Endometrial microvascular endothelial cells (primary cell): ENCODE measurements around the gene VWA3A. TPM values are rescaled to one million over a fixed set of nuclear protein-coding genes. Genes with fewer than 3 reads are reported as not detected.
"Not testable (repeated sequence)": the region's sequence is repeated elsewhere in the genome, so short reads cannot be mapped to it uniquely, and the experiment has no call there.

Experiments used
- in situ Hi-C: cut with HindIII; loops from 2 replicates; pipeline ENCODE4 v1.10.0; 2017; ENCODE audit warnings: low sequenced_read_pairs, low pct_unique_long_range_greater_than_20kb; ENCODE audit errors: inconsistent ontology term
- total RNA-seq: library from RNA; depleted of rRNA; stranded (reverse); fragments of >200 nt; gene quantifications from one replicate; pipeline ENCODE4 v1.2.3, GENCODE V29; 2015; ENCODE audit errors: inconsistent ontology term

The VWA3A gene, protein sequence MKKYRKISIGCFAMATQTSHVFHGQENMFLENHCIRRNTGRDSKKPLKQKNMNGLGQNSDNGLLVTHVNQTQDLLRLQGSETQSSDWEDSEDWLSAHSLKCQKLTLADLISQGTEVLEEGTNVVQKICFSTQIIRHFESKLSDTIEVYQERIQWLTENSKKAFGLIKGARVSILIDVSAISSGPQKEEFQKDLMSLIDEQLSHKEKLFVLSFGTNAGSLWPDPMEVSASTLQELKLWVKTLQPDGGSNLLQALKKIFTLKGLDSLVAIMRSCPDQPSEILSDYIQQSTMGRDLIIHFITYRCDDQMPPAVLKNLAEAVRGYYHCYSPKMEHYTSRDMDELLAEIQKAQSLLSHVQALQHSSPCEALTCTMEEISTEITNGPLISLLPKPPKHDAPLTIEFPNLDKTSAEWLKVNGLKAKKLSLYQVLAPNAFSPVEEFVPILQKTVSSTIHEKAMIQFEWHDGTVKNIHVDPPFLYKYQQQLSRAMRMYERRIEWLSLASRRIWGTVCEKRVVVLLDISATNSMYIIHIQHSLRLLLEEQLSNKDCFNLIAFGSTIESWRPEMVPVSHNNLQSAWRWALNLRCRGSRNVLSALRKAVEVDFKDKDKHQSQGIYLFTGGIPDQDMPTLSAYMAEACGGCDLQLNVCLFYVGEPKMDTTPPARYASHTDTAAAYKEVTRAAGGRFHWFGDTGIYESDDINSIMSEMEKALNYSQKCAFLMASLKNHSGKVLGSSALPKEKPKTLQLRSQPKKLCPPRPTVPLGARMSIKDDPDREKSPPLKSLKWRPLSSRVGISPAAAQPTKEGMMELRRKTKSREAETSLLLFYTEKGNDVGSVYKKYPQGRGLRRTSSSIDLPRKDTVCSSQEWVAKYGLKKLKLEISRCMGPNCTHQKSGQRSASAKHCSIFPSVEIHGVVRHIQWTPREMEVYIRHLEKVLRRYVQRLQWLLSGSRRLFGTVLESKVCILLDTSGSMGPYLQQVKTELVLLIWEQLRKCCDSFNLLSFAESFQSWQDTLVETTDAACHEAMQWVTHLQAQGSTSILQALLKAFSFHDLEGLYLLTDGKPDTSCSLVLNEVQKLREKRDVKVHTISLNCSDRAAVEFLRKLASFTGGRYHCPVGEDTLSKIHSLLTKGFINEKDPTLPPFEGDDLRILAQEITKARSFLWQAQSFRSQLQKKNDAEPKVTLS
- total RNA-seq: not detected

DNA sequence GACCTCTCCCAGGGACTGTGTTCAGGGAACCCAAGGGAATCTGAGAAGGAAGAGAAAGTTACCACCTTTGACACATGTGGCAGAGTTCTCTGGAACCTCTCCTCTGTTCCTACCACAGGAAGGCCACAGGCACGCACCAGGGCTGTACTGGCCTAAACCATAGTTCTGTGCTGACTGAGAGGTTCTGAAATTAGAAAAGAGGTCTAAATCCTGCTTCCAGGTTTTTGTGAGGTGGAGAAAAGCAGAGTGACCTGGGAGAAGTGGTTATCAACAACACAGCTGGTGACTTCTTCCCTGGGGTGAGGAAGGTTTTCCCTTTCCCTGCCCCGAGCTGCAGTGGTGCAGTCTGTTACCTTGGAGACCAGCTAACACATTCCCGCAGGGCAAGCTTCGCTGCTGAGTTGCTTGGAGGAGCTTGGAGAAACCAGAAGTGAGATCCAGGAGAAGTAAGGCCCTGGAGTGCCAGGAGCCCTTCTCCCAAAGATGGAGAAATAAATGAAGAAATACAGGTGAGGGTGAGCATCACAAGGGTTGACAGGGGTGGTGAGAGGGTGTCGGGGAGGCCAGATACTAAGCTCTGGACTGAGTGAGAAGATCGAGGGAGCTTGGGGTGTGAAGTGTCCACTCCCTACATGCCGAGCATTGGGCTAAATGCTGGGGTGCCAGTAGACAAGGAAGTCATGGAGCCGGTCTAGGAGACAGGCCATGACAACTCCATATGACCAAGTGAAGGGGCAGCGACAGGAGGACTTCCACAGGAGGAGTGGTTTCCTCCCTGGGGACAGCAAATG is at the start of gene VWA3A:
Gene VWA3A (plus strand): TSS at position 399 of the 791 bp plus-strand sequence. CDS start 97 bp downstream, at position 496.
- in situ Hi-C loops: loop anchor here (25.0 kb wide), 1 partner anchor 170 kb away; no protein-coding TSS in a partner anchor

- in situ Hi-C loops: not testable (repeated sequence)
Measured at GRCh38 chr16:22043882-22044281, 48.5 kb upstream of the VWA3A start.

GRCh38 chr16:22045888-22046287 is 46.5 kb upstream of the VWA3A start:
- in situ Hi-C loops: not testable (repeated sequence)

DNA sequence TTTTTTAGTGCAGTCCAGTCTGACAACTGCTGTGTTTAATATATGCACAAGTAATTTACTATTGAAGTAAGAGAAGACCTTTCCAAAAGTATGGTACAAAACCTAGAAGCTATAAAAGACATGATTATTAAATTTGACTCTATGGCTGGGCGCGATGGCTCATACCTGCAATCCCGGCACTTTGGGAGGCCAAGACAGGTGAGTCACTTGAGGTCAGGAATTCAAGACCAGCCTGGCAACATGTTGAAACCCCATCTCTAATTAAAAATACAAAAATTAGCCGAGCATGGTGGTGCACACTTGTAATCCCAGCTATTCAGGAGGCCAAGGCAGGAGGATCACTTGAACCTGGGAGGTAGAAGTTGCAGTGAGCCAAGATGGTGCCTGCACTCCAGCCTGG is 41.4 kb upstream of the VWA3A start:
- in situ Hi-C loops: no loop called here

DNA sequence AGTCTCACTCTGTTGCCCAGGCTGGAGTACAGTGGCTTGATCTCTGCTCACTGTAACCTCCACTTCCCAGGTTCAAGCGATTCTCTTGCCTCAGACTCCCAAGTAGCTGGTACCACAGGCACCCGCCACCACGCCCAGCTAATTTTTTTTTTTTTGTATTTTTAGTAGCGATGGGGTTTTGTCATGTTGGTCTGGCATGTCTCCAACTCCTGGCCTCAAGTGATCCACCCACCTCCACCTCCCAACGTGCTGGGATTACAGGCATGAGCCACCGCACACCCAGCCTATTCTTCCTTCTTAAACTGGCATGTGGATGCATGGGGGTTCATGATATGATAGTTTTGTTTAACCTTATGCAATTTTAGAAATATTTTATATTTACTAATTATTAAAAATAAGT is 39.4 kb upstream of the VWA3A start:
- in situ Hi-C loops: no loop called here

DNA sequence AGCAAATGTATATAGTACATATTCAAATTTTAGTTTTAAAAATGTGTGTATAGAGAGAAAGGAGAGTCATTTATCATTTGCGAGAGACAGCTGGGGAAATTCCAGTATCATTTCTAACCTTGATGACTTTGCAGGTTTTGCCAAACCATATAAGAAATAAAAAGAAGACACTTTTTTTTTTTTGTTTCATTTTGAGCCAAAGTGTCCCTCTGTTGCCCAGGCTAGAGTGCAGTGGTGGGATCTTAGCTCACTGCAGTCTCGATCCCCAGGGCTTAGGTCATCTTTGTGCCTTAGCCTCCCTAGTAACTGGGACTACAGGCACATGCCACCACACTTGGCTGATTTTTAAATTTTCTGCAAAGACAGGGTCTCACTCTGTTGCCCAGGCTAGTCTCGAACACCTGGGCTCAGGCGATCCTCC is 38.4 kb upstream of the VWA3A start:
- in situ Hi-C loops: no loop called here

DNA sequence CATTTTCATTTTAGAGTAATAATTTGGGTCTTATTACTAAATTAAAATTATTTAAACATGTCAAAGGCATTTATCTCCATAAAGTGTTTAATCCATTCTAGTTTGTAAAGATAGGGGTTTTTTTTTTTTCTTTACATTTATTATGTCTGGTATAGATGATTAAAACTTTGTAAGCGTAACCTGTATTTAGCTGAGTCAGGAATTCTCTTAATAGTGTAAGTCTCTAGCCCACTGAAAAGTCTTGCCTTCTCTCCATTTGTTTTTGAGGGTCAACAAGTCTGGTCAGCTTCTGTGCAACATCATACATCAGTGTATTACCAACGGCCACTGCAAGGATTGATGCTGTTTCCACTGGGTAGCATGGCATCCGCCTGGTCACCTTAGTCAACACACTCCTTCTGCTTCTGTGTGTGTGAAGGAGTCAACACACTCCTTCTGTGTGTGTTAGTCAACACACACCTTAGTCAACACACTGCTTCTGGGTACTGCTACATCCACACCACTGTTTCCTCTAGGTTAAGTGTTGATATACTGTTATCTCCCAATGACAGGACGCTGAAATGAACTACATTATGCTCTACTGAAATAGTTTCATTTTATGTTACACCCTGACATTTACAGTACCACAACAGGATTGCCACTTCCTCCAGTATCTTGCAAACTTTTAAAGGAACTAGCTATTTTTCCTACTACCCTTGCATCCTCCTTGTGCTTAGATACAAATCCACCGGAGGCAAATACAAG is 37.3 kb upstream of the VWA3A start:
- in situ Hi-C loops: no loop called here

DNA sequence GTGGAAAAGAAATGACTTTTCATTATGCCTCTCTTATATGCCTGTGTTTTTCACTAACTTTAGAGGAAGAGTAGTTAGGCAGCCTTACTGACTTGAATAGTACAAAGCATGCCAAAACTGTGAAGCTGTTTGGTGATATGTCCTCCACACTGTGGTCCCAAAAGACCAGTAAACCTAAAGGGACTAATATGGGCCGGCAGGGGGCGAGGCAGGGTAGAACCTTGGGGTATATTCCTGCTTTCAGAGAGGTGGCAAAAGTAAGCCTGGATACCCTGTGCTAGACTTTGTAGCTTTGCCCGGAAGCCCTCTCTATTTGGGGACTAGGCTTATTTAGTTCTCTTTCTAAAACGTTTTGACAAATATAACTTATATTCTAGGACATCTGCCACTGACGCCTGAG is 36.5 kb upstream of the VWA3A start:
- in situ Hi-C loops: no loop called here

- in situ Hi-C loops: no loop called here
Measured at GRCh38 chr16:22063888-22064467, 28.4 kb upstream of the VWA3A start.

- in situ Hi-C loops: no loop called here
Measured at GRCh38 chr16:22065252-22065651, 27.1 kb upstream of the VWA3A start.

- in situ Hi-C loops: no loop called here
Measured at GRCh38 chr16:22070361-22071330, 21.7 kb upstream of the VWA3A start.

GRCh38 chr16:22071331-22071910 is 20.9 kb upstream of the VWA3A start:
- in situ Hi-C loops: no loop called here

DNA sequence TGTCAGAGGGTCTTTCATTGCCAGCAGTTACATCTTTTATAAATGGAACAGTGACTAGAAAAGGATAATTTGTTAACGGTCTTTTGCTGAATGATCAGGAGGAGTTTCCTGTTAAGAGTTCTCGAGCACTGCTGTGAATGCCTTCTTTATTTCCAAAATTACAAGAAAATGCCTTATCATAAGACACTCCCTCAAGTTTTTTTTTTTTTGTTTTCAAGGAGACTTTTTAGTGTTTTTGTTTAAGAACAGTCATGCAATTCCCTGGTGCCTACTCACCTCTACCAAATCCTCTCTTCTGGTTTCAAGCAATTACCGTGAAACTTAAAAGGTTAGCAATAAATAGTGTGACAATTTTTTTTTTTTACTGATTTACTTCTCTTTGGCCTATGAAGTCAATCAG is 19.0 kb upstream of the VWA3A start:
- in situ Hi-C loops: no loop called here

- in situ Hi-C loops: loop anchor here (25.0 kb wide), 1 partner anchor 187 kb away; no protein-coding TSS in a partner anchor
Measured at GRCh38 chr16:22075043-22075757, 17.1 kb upstream of the VWA3A start.

GRCh38 chr16:22075776-22076175 is 16.6 kb upstream of the VWA3A start:
- in situ Hi-C loops: loop anchor here (25.0 kb wide), 1 partner anchor 187 kb away; no protein-coding TSS in a partner anchor
